HFFc6 (cell line): ENCODE results near the gene SHD. TPM values are rescaled to one million over a fixed set of nuclear protein-coding genes. Genes with fewer than 3 reads are reported as not detected.

ENCODE experiments used
- DNase-seq: peaks from one replicate; pipeline ENCODE4 v3.0.0-alpha.2; 2018
- H3K27ac Mint-ChIP-seq: 2 replicates; pipeline ENCODE4 v1.8.0; 2020; ENCODE audit warnings: mild to moderate bottlenecking, mixed read lengths
- H3K27me3 Mint-ChIP-seq: 2 replicates; pipeline ENCODE4 v1.8.0; 2021; ENCODE audit warnings: mild to moderate bottlenecking, moderate library complexity, mixed read lengths; ENCODE audit not compliant: insufficient read depth
- H3K36me3 Mint-ChIP-seq: 2 replicates; pipeline ENCODE4 v1.8.0; 2021; ENCODE audit warnings: low read depth, mixed read lengths
- H3K4me1 Mint-ChIP-seq: 2 replicates; pipeline ENCODE4 v1.8.0; 2020; ENCODE audit warnings: low read depth, mixed read lengths
- H3K4me3 Mint-ChIP-seq: 2 replicates; pipeline ENCODE4 v1.8.0; 2020; ENCODE audit warnings: mild to moderate bottlenecking, moderate library complexity, mixed read lengths
- H3K9me3 Mint-ChIP-seq: 2 replicates; pipeline ENCODE4 v1.8.0; 2020; ENCODE audit warnings: mild to moderate bottlenecking, mixed read lengths
- CTCF ChIP-seq: fragments of 200-600 bp; sonication (generic); IDR thresholded peaks from 2 replicates; pipeline ENCODE4 v1.5.0; 2021; ENCODE audit warnings: antibody characterized with exemption, mild to moderate bottlenecking
- total RNA-seq, 6 experiments: library from RNA; stranded (reverse); fragmentation: NEBNext Ultra II Directional; extraction: Animal tissue kit (Norgen Biotek cat#: 25700); gene quantifications; 2 replicates in 1 of 6; 3 replicates in 5 of 6; pipeline ENCODE4 v1.2.3, GENCODE V29; 2021

Gene SHD
- total RNA-seq, 6 experiments from 2014 or later: not detected

GRCh38 chr19:4301590-4302242 lies 22.6 kb downstream of the SHD start:
- Mint-ChIP-seq H3K27ac (no peak overlapping the region), H3K4me3 (no peak overlapping the region)

GRCh38 chr19:4302243-4302640 lies 23.2 kb downstream of the SHD start, which contains the start of gene TMIGD2:
TMIGD2 (minus strand) TSS chr19:4302389; CDS start chr19:4302385, 4 bp downstream.
- DNase-seq: no peak
- Mint-ChIP-seq H3K27ac (no peak within 1 kb of the TSS), H3K4me3 (no peak within 1 kb of the TSS), H3K27me3 (peaks cover 2% of the 10 kb centered on the region), H3K4me1 (no peaks in the 10 kb centered on the region), H3K9me3 (no peaks in the 10 kb centered on the region), H3K36me3 (peaks cover 5% of the 10 kb centered on the region; the same call in 1 of the 2 replicates)
- no peak for TF ChIP-seq CTCF

More at GRCh38 chr19:4301590-4302242, 22.6 kb downstream of the SHD start:
- Mint-ChIP-seq H3K36me3 (peaks cover 3% of the 10 kb centered on the region; the same call in 1 of the 2 replicates), H3K9me3 (no peaks in the 10 kb centered on the region), H3K4me1 (no peaks in the 10 kb centered on the region), H3K27me3 (peaks cover 2% of the 10 kb centered on the region)
- no peak for DNase-seq
- TF ChIP-seq CTCF: no peak

- no peak for TF ChIP-seq CTCF
- no peak overlapping the region for H3K27ac Mint-ChIP-seq
- DNase-seq: no peak
- H3K36me3 Mint-ChIP-seq: peaks cover 5% of the 10 kb centered on the region; the same call in 1 of the 2 replicates
- H3K27me3 Mint-ChIP-seq: peaks cover 2% of the 10 kb centered on the region
- H3K9me3 Mint-ChIP-seq: no peaks in the 10 kb centered on the region
- H3K4me1 Mint-ChIP-seq: no peaks in the 10 kb centered on the region
- H3K4me3 Mint-ChIP-seq: peak overlapping the region; percentile 58
These were observed 24.9 kb downstream of the SHD start for GRCh38 chr19:4303819-4304537.

GRCh38 chr19:4304538-4305256 lies 25.6 kb downstream of the SHD start, which contains the start of gene FSD1:
FSD1 (plus strand) TSS chr19:4304598; CDS start chr19:4304747, 149 bp downstream.
- DNase-seq: peak; percentile 50
- Mint-ChIP-seq H3K36me3 (peaks cover 5% of the 10 kb centered on the region; the same call in 1 of the 2 replicates), H3K4me3 (peak within 1 kb of the TSS; percentile 64), H3K27me3 (peaks cover 2% of the 10 kb centered on the region), H3K27ac (no peak within 1 kb of the TSS), H3K9me3 (no peaks in the 10 kb centered on the region), H3K4me1 (no peaks in the 10 kb centered on the region)
- TF ChIP-seq CTCF: no peak

- H3K27ac Mint-ChIP-seq: no peak overlapping the region
- peaks cover 5% of the 10 kb centered on the region; the same call in 1 of the 2 replicates for H3K36me3 Mint-ChIP-seq
- TF ChIP-seq CTCF: no peak
- no peaks in the 10 kb centered on the region for H3K4me1 Mint-ChIP-seq
- H3K9me3 Mint-ChIP-seq: no peaks in the 10 kb centered on the region
- H3K4me3 Mint-ChIP-seq: peak overlapping the region; percentile 64
- no peak for DNase-seq
- H3K27me3 Mint-ChIP-seq: peaks cover 2% of the 10 kb centered on the region
These were observed 26.2 kb downstream of the SHD start for GRCh38 chr19:4305257-4305612.
